HFFc6 (cell line): ENCODE results near the gene NHLRC1. TPM values are rescaled to one million over a fixed set of nuclear protein-coding genes. Genes with fewer than 3 reads are reported as not detected.

Source experiments
- DNase-seq: peaks from one replicate; pipeline ENCODE4 v3.0.0-alpha.2; 2018
- H3K27ac Mint-ChIP-seq: 2 replicates; pipeline ENCODE4 v1.8.0; 2020; ENCODE audit warnings: mild to moderate bottlenecking, mixed read lengths
- H3K27me3 Mint-ChIP-seq: 2 replicates; pipeline ENCODE4 v1.8.0; 2021; ENCODE audit warnings: mild to moderate bottlenecking, moderate library complexity, mixed read lengths; ENCODE audit not compliant: insufficient read depth
- H3K36me3 Mint-ChIP-seq: 2 replicates; pipeline ENCODE4 v1.8.0; 2021; ENCODE audit warnings: low read depth, mixed read lengths
- H3K4me1 Mint-ChIP-seq: 2 replicates; pipeline ENCODE4 v1.8.0; 2020; ENCODE audit warnings: low read depth, mixed read lengths
- H3K4me3 Mint-ChIP-seq: 2 replicates; pipeline ENCODE4 v1.8.0; 2020; ENCODE audit warnings: mild to moderate bottlenecking, moderate library complexity, mixed read lengths
- H3K9me3 Mint-ChIP-seq: 2 replicates; pipeline ENCODE4 v1.8.0; 2020; ENCODE audit warnings: mild to moderate bottlenecking, mixed read lengths
- total RNA-seq, 6 experiments: library from RNA; stranded (reverse); fragmentation: NEBNext Ultra II Directional; extraction: Animal tissue kit (Norgen Biotek cat#: 25700); gene quantifications; 2 replicates in 1 of 6; 3 replicates in 5 of 6; pipeline ENCODE4 v1.2.3, GENCODE V29; 2021
- TF ChIP-seq, protein P1 (sequence below): fragments of 200-600 bp; sonication (generic); IDR thresholded peaks from 2 replicates; pipeline ENCODE4 v1.5.0; 2021; ENCODE audit warnings: antibody characterized with exemption, mild to moderate bottlenecking

Gene NHLRC1
- total RNA-seq, 6 experiments from 2014 or later = 1.2 to 1.9 (median 1.4) TPM

DNA sequence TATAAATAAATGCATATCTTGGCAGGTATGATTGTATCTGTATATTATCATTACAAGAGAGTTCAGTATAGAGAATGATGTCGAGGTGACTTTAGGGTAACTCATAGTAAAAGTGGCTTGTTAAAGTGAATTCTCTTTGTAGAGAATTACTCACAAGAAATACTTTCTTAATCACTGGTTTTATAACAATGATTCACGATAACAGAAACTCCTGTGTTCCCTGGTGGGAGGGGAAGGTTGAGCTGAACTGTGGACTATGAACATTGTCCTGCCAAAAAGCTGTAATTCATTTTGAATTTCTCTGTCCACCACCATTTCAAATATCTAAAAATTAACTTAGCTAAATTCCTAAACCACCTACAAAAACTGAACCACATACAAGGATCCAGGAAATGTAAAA, 24.7 kb upstream of the NHLRC1 start:
- Mint-ChIP-seq H3K4me3 (peak overlapping the region; percentile 73), H3K36me3 (peaks cover 29% of the 10 kb centered on the region), H3K27me3 (no peaks in the 10 kb centered on the region; the same call in 1 of the 2 replicates), H3K9me3 (no peaks in the 10 kb centered on the region), H3K27ac (peak overlapping the region; percentile 97), H3K4me1 (peaks cover 36% of the 10 kb centered on the region)
- peak; percentile 65 for DNase-seq
- TF ChIP-seq, protein P1, sequence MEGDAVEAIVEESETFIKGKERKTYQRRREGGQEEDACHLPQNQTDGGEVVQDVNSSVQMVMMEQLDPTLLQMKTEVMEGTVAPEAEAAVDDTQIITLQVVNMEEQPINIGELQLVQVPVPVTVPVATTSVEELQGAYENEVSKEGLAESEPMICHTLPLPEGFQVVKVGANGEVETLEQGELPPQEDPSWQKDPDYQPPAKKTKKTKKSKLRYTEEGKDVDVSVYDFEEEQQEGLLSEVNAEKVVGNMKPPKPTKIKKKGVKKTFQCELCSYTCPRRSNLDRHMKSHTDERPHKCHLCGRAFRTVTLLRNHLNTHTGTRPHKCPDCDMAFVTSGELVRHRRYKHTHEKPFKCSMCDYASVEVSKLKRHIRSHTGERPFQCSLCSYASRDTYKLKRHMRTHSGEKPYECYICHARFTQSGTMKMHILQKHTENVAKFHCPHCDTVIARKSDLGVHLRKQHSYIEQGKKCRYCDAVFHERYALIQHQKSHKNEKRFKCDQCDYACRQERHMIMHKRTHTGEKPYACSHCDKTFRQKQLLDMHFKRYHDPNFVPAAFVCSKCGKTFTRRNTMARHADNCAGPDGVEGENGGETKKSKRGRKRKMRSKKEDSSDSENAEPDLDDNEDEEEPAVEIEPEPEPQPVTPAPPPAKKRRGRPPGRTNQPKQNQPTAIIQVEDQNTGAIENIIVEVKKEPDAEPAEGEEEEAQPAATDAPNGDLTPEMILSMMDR = no peak

DNA sequence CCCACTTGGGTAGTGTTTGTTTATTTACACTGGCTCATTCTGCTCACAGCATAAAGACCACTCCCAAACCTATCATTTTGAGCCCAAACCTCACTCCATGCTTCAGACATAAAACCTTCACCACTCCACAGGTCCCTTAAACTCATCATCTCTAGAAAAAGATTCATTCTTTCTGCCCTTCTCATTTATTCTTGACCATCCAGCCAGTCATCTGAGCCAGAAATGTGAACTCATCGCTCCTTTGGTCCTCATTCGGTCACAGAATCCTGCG, 20.0 kb upstream of the NHLRC1 start:
- TF ChIP-seq, protein P1 = no peak
- Mint-ChIP-seq H3K9me3 (no peaks in the 10 kb centered on the region), H3K27ac (no peak overlapping the region), H3K36me3 (peaks cover 38% of the 10 kb centered on the region), H3K4me1 (peaks cover 19% of the 10 kb centered on the region), H3K4me3 (no peak overlapping the region), H3K27me3 (no peaks in the 10 kb centered on the region; the same call in 1 of the 2 replicates)
- no peak for DNase-seq

GRCh38 chr6:18141805-18142590, 19.5 kb upstream of the NHLRC1 start:
- Mint-ChIP-seq H3K4me3 (no peak overlapping the region), H3K27ac (no peak overlapping the region), H3K36me3 (peaks cover 32% of the 10 kb centered on the region), H3K9me3 (no peaks in the 10 kb centered on the region), H3K27me3 (no peaks in the 10 kb centered on the region; the same call in 1 of the 2 replicates), H3K4me1 (peaks cover 14% of the 10 kb centered on the region)
- TF ChIP-seq, protein P1 = no peak
- DNase-seq = no peak

GRCh38 chr6:18139935-18140621, 17.6 kb upstream of the NHLRC1 start:
- Mint-ChIP-seq H3K9me3 (no peaks in the 10 kb centered on the region), H3K4me3 (no peak overlapping the region), H3K27ac (no peak overlapping the region), H3K4me1 (peaks cover 10% of the 10 kb centered on the region), H3K36me3 (peaks cover 36% of the 10 kb centered on the region), H3K27me3 (no peaks in the 10 kb centered on the region; the same call in 1 of the 2 replicates)
- no peak for DNase-seq
- TF ChIP-seq, protein P1 = no peak

GRCh38 chr6:18138906-18139305, 16.4 kb upstream of the NHLRC1 start:
- no peaks in the 10 kb centered on the region; the same call in 1 of the 2 replicates for H3K27me3 Mint-ChIP-seq
- H3K36me3 Mint-ChIP-seq = peaks cover 47% of the 10 kb centered on the region
- DNase-seq = no peak
- TF ChIP-seq, protein P1 = no peak
- no peak overlapping the region for H3K4me3 Mint-ChIP-seq
- H3K27ac Mint-ChIP-seq = no peak overlapping the region
- peaks cover 10% of the 10 kb centered on the region for H3K4me1 Mint-ChIP-seq
- H3K9me3 Mint-ChIP-seq = no peaks in the 10 kb centered on the region
